ENCODE data around the gene GABPB1.

The GABPB1 gene

GRCh38 chr15:50225938-50226337, 129.1 kb downstream of the GABPB1 start:
- peaks cover 4% of the 10 kb centered on the region for H3K36me3 Mint-ChIP-seq (ENCODE audit: insufficient read depth)
- no peak for DNase-seq (ENCODE audit: low spot score in 2 of 2)
- H3K27ac Mint-ChIP-seq (ENCODE audit: low read depth), result no peak overlapping the region
- H3K9me3 Mint-ChIP-seq, result no peaks in the 10 kb centered on the region
- no peak overlapping the region for H3K4me3 Mint-ChIP-seq
- no peak for ATAC-seq (replicated peaks; ENCODE audit: extremely low read depth, poor library complexity, severe bottlenecking)
- no peaks in the 10 kb centered on the region for H3K4me1 Mint-ChIP-seq
- H3K27me3 Mint-ChIP-seq, result no peaks in the 10 kb centered on the region

Data from central memory CD8-positive, alpha-beta T cell (primary cell).